HG03432 (cell line): ENCODE data around the gene CNTNAP2.

ENCODE experiments used
- ATAC-seq: cut with Tn5 transposase; IDR thresholded peaks from one replicate; pipeline ENCODE4 v1.9.1; 2021; ENCODE audit warnings: mild to moderate bottlenecking, moderate library complexity; ENCODE audit not compliant: unreplicated experiment

Gene CNTNAP2

DNA sequence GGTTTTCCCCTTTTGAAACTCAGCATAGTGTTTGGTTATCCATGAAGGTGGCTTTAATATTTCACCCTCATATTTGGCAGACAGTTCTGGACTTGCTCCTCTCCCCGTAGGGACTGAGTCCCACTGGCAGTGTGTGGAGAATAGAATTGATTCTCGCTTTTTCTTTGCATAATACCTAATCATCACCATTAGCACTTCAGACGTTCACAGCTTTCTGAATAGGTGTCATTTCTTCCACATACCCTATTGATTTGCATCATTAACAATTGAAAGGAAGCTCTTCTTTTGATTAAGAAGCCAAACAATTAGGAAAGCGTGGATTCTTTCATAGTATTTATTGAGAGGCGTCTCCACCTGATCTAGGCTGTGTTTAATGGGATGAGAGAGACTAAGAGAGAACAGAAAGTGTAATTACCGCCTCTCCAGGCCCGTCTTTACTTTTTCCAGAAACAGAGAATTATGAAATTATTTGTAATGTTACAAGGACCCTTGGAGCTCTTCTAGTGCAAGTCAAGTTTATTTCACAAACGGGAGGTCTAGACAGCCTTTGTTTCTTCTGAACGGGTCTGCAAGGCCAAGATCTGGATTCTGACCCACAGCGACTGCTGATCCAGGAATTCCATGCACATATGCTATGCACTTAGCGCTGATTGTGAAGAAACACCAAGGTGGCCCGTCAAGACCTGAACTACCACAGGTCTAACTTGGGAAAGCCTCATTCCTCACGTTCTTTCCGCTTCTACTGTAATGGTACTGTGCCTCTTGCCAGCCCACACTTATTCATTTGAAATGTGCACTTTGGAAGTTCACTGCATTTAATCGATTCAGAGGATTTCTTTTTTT is 2224.1 kb downstream of the CNTNAP2 start:
- ATAC-seq = no peak

DNA sequence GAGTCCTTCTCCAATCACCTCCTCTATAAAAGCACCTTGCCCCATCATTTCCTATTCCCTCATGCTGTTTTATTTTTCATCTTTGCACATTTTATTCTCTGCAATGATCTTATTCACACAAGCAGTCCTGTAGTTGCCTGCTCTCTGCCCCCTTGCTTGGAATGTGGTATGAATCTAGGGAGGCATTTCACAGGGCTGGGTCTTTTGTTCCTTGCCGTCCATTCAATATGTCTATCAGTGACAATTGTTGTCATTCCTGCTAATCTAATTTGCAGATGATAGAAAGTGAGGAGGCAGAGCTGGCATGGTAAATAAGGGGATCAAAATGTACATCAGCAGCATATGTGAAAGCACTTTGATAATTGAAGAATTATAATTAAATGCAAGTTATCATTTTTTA is 2227.8 kb downstream of the CNTNAP2 start:
- ATAC-seq = no peak

DNA sequence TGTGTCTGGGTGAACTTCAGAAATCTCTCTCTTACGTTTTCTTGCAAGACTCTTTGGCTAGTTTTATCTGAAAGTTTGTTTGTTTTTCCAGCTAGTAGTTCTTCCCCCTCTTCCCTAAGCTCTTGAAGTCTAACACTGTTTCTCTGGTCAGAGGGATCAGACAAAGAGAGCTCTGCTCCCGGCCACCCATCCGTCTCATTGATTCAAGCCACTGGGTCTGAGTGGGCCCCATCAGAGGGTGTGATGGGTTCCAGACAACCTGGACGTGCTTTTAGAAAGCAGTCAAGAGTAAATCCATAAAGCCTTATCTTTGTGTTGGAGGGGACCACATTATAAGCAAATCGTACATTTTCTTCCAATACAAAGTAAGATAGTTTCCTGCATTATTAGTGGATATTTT is 2231.4 kb downstream of the CNTNAP2 start:
- ATAC-seq = no peak

DNA sequence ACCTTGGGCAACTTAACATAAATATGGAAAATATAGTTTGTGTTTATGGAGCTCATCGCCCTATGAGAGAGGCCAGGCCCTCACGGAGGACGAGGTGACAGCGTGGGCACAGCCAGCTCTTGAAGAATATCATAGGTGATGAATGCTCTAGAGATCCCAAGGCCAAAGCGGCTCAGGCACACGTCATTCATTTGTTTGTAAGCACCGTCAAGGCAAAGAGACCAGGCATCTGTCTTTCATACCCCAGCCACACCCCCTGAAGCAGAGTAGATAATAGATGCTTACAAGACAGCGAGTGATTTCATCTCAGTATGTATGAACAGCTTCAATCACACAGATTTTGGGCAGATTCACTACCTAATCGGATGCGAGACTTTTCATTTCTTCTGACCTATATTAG is 2231.9 kb downstream of the CNTNAP2 start:
- ATAC-seq = no peak

DNA sequence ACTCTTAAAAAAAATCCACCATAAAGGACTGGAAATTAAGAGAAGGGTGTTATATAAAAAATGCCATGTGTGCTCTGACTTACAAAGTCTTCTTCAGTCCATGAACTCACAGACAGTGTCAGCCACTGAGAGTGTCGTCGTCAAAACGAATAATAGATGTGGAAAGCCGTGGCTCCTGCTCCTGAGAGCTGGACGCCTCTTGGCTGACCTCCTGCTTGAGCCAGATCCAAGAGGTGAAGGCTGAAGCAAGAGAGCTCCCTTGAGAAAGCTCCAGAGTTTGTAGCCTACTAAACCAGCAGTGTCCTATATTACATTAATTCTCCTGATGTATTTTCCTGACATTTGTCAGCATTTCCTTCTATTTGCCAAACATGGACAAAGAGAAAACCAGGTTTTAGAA is 2239.7 kb downstream of the CNTNAP2 start:
- ATAC-seq = no peak

DNA sequence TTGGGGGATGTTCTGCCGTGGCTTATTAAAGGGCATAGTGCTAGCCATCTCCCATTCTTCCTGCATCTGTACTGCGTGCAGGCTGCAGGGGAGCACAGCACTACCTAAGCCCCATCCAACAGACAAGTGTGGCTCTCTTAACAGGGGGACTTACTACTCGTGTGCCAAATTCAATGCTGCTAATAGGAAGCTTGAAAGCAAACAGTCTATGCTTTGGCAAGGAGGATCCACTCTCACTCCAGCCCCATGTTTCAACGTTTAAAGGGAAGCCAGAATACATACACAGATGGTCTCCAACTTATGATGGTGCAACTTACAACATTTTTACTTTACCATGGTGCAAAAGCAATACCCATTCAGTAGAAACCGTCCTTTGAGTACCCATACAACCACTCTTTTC is 2245.9 kb downstream of the CNTNAP2 start:
- no peak for ATAC-seq

DNA sequence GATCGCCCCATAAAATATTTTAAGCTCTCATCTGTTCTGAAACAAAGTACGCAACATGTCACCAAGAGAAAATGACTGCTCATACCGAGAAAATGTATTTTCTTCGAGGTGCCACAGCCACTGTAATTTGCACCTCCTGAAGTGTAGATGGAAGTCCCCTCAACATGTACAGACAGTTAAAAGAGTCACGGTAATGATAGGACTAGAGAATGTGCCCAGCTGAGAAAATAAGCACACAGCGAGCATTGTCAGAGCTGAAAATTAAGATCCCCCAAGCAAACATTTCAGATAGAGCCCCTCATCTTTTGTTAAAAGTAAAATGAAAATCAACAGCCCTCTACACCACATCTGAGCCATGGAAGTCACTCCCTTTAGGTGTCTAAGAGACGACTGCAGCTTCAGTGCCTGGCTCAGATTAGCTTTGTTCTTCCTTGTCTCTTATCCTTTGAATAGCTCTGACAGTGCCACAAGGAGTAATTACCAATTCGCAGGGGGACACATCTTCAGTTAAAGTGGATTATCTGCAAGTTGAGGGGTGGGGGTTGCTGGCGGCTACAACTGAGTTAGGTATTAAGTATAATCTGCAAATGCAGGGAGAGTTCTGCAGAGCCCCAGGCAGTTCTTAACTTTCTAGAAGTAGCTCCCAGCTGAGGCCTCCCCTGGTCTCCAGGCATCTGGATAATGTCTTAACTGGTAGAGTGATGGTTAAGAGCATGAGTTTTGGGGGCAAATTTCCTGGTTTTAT is 2251.3 kb downstream of the CNTNAP2 start:
- no peak for ATAC-seq

DNA sequence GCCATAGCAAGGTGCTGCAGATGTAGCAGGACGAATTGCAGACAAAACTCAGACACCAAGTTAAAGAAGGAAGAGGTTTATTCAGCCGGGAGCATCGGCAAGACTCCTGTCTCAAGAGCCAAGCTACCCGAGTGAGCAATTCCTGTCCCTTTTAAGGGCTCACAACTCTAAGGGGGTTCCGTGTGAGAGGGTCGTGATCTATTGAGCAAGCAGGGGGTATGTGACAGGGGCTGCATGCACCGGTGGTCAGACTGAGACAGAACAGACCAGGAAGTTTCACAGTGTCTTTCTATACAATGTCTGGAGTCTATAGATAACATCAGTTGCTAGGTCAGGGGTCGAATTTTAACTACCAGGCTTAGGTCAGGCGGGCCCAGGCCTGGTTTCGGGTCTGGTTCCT is 2252.0 kb downstream of the CNTNAP2 start:
- no peak for ATAC-seq

DNA sequence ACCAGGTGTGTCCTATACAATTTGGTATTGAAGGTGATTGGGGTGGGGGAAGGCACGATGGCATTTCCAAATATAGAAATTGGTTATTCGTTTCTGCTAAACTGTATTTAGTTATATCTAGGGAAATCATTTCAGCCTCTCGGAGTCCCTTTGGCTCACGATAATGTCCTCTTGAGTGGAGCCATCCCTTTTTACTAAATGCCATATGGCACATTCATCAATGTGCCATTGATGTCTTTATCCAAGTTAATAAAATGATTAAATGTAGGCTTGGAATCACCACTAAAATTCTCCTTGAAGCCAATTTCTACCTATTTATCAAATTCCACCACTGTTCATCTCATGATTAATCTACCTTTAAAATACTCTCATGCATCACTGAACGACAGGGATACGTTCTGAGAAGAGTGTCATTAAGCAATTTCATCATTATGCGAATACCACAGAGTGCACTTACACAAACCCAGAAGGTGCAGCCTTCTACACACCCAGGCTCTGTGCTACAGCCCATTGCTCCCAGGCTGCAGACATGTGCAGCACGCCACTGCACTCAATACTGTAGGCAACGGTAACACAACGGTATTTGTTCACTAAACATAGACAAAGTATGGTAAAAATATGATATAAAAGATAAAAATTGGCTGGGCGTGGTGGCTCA is 2254.8 kb downstream of the CNTNAP2 start:
- ATAC-seq = no peak

DNA sequence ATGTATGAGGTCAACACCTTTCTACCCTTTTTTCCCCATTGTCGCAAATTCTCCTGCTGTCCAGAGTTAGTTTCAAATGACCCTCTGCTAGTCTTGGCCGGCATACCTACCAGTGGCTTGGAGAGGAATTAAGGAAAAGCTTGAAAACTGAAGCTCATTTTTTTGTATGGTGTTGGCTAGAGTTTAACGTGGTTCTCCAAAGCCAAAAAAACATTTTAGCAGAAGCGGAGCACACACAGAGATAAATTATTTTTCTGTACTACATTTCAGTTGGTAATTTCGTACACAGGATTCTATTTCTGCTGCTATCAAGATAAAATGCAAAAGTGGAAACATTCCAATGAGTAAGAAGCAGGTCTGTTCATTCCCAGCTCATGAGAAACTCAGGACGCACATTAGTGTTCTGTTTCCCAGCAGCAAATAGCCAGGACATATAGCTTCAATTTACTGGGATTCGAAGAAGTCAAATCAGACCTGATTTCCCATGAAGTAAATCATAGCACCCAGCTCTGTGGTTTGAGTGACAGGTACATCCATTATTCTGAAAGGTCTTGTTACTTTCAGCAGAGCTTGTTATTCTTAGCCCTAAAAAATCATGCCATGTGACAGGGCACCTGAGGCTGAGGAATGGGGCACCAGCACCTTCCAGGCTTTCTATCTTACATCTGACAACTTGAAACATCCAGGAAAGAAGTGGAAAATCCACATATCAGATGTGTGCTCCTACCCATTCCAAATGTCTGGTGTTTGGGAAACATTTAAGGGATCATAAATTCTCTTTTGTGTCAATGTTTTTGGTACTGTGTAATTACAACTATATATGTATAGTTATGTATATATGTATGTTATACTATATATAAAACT is 2258.0 kb downstream of the CNTNAP2 start:
- ATAC-seq = no peak

DNA sequence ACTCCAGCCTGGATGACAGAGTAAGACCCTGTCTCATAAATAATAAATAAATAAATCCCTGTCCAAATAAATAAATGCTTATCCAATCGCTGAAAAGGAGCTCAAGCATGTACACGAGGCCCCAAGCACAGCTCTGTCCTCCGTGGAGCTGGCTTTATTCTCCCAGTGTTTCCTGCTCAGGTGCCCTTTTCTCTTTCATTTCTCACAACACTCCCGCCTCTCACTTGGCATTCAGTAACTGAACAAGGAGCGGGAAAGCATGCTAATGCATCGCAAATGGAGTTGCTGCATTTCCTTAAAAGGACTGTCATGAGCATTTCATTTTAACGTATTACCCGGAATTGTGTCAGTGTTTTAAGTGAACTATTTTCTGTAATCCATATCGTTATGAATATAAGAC is 2263.1 kb downstream of the CNTNAP2 start:
- ATAC-seq = no peak

DNA sequence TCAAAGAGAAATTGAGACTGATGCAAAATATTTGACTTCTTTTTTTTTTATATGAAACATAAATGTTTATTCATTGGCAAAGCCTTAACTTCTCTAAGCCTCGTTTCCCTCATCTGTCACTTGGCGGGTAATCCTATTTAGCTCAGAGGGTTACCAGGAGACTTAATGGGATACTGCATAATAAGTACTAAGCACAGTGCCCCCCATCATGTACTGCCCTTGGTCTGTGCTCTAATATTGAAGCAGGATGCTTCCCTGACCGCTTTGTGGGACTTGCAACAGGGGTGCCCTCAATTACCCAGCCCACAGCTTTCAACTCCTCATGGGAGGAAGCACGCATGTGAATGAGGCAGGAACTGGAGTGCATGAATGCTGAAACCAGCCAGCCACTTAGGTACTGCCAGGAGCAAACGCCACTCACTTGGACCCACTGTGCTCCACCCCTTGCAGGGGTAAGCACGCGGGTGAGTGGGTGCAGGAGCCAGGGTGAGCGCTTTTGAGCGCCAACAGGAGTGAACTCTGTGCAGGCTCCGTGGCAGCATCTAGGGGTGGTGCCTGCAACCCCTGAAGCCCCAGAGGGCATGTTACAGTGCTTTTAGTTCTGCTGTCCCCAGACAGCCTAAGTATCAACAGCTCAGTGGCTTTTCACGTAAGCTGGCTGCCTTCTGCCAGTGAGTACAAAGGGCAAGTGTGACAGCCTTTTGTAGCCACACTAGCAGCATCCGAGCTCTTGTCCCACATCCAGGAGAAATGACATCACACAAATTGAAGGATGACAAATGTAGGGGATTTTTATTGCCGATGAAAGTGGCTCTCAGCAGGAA is 2264.2 kb downstream of the CNTNAP2 start:
- no peak for ATAC-seq

DNA sequence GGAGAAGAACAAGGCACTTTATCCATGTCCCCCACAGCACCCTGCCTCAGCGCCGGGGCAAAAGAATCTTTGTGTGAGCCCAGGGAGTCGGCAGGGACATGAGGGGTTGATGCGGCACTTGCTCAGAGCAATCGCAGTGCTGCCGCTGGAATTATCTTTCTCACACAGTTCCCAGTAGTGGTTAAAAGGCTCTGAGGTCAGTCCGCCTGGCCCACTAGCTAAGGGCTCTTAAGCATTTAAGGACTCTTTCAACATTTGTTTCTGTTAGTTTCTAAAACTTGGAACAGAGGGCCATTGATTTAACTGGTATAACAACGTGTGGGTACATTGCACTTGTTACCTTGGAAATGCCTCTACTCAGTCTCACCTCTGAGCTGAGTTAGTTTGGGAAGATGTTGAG is 2266.0 kb downstream of the CNTNAP2 start:
- no peak for ATAC-seq

DNA sequence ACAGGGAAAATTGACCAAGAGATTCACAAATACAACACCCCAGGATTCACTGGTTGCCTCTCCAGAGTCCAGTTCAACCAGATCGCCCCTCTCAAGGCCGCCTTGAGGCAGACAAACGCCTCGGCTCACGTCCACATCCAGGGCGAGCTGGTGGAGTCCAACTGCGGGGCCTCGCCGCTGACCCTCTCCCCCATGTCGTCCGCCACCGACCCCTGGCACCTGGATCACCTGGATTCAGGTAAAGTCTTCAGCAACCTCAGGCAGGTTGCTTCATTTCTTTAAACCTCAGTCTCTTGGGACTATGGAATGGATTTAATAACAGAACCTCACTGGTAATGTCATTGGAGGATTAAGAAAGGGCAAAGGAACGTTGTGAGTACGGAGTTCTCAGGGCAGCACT is 2267.1 kb downstream of the CNTNAP2 start:
- ATAC-seq = no peak

DNA sequence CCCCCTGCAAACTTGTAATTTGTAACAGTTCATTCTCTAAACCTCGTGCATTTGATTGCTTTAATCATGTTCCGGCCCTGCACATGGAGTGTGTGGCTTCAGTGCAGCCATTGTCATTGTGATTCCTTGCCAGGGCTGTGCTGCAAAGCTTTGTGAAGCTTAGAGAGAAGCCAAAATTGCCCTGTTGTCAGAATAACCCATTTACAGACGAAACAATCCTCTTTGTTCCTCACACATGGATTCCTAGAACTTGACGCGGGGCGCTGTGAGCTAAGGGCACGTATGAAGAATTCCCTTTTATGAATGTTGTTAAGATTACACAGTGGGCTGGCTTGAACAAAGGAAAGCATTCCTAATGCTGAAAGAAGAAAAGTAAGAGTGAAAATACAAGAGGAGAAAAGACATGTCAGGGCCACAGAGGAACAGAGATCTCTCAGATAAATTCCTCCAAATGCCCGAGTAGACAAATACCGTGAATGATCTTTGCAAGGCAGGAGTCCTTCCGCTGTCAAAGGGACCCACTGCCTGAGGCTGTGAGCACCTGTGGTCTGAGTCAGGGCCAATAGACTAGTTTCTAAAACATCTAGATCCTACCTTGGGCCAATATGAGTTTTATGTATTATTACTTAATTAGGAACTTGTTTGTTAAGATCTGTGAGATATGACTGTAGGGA is 2268.5 kb downstream of the CNTNAP2 start:
- no peak for ATAC-seq

DNA sequence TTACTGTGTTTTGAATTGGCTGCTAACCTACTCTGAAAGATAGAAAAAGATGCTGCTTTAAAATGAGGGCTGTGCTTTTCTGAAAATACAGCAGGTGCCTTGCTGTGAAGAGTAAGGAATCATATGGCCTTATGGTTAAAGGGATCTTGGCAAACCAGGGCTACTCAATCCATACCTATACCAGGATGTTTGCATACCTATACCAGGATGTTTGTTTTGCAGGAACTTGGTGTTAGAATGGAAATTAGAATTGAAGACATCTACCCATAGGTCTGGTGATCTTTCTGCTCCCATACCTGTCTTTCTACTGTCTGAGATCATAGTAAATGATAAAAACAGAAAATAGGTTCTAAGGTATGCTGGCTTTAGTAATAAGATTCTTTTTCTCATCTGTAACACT is 2273.8 kb downstream of the CNTNAP2 start:
- no peak for ATAC-seq

DNA sequence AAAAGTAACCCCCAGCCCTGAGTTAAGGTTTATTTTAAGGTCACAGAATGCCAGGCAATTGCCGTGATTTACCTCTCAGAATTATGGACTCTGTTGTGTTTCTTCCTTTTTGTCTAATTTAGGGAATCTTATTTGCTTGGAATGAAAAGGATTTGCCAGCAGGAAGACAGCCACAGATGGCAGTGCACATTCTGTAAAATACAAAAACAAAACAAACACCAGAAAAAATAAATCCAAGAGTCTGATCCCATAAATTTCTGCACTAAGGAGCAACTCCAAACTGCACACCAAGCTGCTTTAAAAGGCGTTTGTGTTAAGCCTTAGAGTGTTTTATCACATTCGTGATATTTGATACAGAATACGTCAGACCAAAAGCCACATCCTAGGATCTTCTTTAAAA is 2275.0 kb downstream of the CNTNAP2 start:
- ATAC-seq = no peak

DNA sequence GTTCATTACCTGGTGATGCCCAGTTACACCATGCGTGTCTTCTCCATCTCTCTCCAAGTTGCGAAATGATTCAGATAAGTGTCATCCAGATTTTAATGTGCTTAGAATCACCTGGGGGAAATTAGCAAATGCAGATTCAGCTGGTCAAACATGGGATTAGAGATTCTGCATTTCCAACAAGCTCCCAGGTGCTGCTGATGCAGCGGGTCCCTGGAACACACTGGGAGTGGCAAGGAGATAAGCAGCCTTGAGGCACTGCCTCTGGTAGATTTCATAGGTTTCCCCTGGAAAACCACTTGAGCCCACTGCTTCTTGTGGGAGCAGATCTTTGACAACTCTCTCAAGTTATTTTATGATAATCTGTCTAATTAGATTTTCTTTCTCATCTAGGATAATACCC is 2278.0 kb downstream of the CNTNAP2 start:
- no peak for ATAC-seq

DNA sequence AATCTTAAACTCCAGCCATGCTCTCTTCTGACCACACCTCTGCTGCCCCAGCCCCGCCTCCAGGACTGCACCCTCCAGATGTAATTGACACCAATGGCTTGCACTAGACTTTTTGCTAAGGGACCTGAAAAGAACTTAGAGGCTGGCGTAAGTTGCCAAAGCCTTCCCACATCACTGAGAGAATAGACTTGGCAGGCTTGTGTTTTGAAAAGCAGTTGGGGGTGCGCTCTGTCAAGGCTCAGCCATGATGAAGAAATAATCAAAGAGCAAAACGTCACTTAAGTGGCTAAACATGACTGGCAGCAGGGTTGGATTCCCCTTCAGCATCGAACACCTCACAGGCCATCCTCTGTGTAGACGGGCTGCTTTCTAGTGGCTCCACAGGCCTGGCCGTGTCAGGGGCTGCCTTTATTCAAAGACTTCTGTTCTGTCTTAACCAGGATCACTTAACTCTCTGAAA is 2278.8 kb downstream of the CNTNAP2 start:
- no peak for ATAC-seq
